ENCODE results near the gene PCDH9.

The PCDH9 gene

GRCh38 chr13:67080351-67080750, 149.8 kb downstream of the PCDH9 start:
- Histone ChIP-seq H3K9ac (no peak overlapping the region), H3K79me2 (ENCODE audit: insufficient read depth, low read depth) (no peaks in the 10 kb centered on the region)

GRCh38 chr13:67078062-67078461, 152.1 kb downstream of the PCDH9 start:
- Histone ChIP-seq H3K9ac (no peak overlapping the region), H3K27ac (no peak overlapping the region), H3K4me1 (ENCODE audit: low read depth, poor library complexity, severe bottlenecking) (no peaks in the 10 kb centered on the region), H3K4me3 (IDR thresholded peaks at IDR 0.05; ENCODE audit: insufficient read depth, low read depth, low read length) (no peak overlapping the region), H2AFZ (ENCODE audit: low read depth) (no peak overlapping the region), H3K27me3 (ENCODE audit: insufficient read depth, low read depth) (no peaks in the 10 kb centered on the region), H3K36me3 (ENCODE audit: insufficient read depth) (no peaks in the 10 kb centered on the region), H4K20me1 (ENCODE audit: insufficient read depth) (no peaks in the 10 kb centered on the region), H3K4me2 (no peak overlapping the region), H3K79me2 (ENCODE audit: insufficient read depth, low read depth) (no peaks in the 10 kb centered on the region)
- no peak for TF ChIP-seq CTCF (conservative IDR thresholded peaks at IDR 0.05; ENCODE audit: low read depth, low read length)

More at GRCh38 chr13:67080351-67080750, 149.8 kb downstream of the PCDH9 start:
- H3K27ac ChIP-seq: no peak overlapping the region
- no peaks in the 10 kb centered on the region for H3K27me3 ChIP-seq (ENCODE audit: insufficient read depth, low read depth)
- H4K20me1 ChIP-seq (ENCODE audit: insufficient read depth): no peaks in the 10 kb centered on the region
- no peaks in the 10 kb centered on the region for H3K36me3 ChIP-seq (ENCODE audit: insufficient read depth)
- no peak overlapping the region for H3K4me2 ChIP-seq
- H2AFZ ChIP-seq (ENCODE audit: low read depth): no peak overlapping the region
- no peak overlapping the region for H3K4me3 ChIP-seq (IDR thresholded peaks at IDR 0.05; ENCODE audit: insufficient read depth, low read depth, low read length)
- no peaks in the 10 kb centered on the region for H3K4me1 ChIP-seq (ENCODE audit: low read depth, poor library complexity, severe bottlenecking)
- no peak for TF ChIP-seq CTCF (conservative IDR thresholded peaks at IDR 0.05; ENCODE audit: low read depth, low read length)

- no peaks in the 10 kb centered on the region for H3K79me2 ChIP-seq (ENCODE audit: insufficient read depth, low read depth)
- no peak overlapping the region for H3K4me3 ChIP-seq (IDR thresholded peaks at IDR 0.05; ENCODE audit: insufficient read depth, low read depth, low read length)
- H4K20me1 ChIP-seq (ENCODE audit: insufficient read depth): no peaks in the 10 kb centered on the region
- no peak overlapping the region for H2AFZ ChIP-seq (ENCODE audit: low read depth)
- H3K27ac ChIP-seq: no peak overlapping the region
- no peaks in the 10 kb centered on the region for H3K36me3 ChIP-seq (ENCODE audit: insufficient read depth)
- H3K9ac ChIP-seq: no peak overlapping the region
- TF ChIP-seq CTCF (conservative IDR thresholded peaks at IDR 0.05; ENCODE audit: low read depth, low read length): no peak
- no peak overlapping the region for H3K4me2 ChIP-seq
- no peaks in the 10 kb centered on the region for H3K27me3 ChIP-seq (ENCODE audit: insufficient read depth, low read depth)
- no peaks in the 10 kb centered on the region for H3K4me1 ChIP-seq (ENCODE audit: low read depth, poor library complexity, severe bottlenecking)
Observed at GRCh38 chr13:67077132-67077531, 153.0 kb downstream of the PCDH9 start.

- Histone ChIP-seq H3K79me2 (ENCODE audit: insufficient read depth, low read depth) (no peaks in the 10 kb centered on the region), H3K4me3 (IDR thresholded peaks at IDR 0.05; ENCODE audit: insufficient read depth, low read depth, low read length) (no peak overlapping the region), H3K4me1 (ENCODE audit: low read depth, poor library complexity, severe bottlenecking) (no peaks in the 10 kb centered on the region), H3K27ac (no peak overlapping the region), H3K27me3 (ENCODE audit: insufficient read depth, low read depth) (no peaks in the 10 kb centered on the region), H4K20me1 (ENCODE audit: insufficient read depth) (no peaks in the 10 kb centered on the region), H2AFZ (ENCODE audit: low read depth) (no peak overlapping the region), H3K4me2 (no peak overlapping the region), H3K36me3 (ENCODE audit: insufficient read depth) (no peaks in the 10 kb centered on the region), H3K9ac (no peak overlapping the region)
- no peak for TF ChIP-seq CTCF (conservative IDR thresholded peaks at IDR 0.05; ENCODE audit: low read depth, low read length)
Observed at GRCh38 chr13:67076378-67076777, 153.8 kb downstream of the PCDH9 start.

Measured in KMS-11 (cell line).